NCI-H69 (cell line): ENCODE results near the gene KRT15.
A peak's percentile ranks its signal among the peaks of the same experiment; 100 is the strongest.

Source experiments
- DNase-seq: peaks from one replicate; lab custom pipeline; 2025; lab: John Stamatoyannopoulos, UW

KRT15 gene

GRCh38 chr17:41524261-41524660 lies 5.6 kb upstream of the KRT15 start:
- DNase-seq, result no peak

- DNase-seq, result peak; percentile 15
These were observed 5.1 kb upstream of the KRT15 start for GRCh38 chr17:41523787-41524186.

GRCh38 chr17:41523225-41523593 lies 4.5 kb upstream of the KRT15 start:
- no peak for DNase-seq

- DNase-seq, result peak; percentile 22
These were observed 3.9 kb upstream of the KRT15 start for GRCh38 chr17:41522301-41523224.

GRCh38 chr17:41521574-41522261 lies 3.0 kb upstream of the KRT15 start:
- no peak for DNase-seq

GRCh38 chr17:41520821-41521521 lies 2.3 kb upstream of the KRT15 start:
- DNase-seq, result peak; percentile 97

- peak; percentile 98 for DNase-seq
These were observed 973 bp upstream of the KRT15 start for GRCh38 chr17:41519501-41520224.

- peak; percentile 53 for DNase-seq
These were observed 659 bp downstream of the KRT15 start for GRCh38 chr17:41518031-41518430.

GRCh38 chr17:41516830-41517283 lies 1.8 kb downstream of the KRT15 start:
- DNase-seq, result peak; percentile 14

- DNase-seq, result no peak
These were observed 2.4 kb downstream of the KRT15 start for GRCh38 chr17:41516147-41516829.

- DNase-seq, result peak; percentile 97
These were observed 5.5 kb downstream of the KRT15 start for GRCh38 chr17:41513168-41513547.

GRCh38 chr17:41512546-41513167 lies 6.0 kb downstream of the KRT15 start:
- DNase-seq, result no peak

- peak; percentile 65 for DNase-seq
These were observed 7.0 kb downstream of the KRT15 start for GRCh38 chr17:41511716-41512115.

- peak; percentile 66 for DNase-seq
These were observed 7.6 kb downstream of the KRT15 start for GRCh38 chr17:41511116-41511515.

- DNase-seq, result peak; percentile 65
These were observed 8.2 kb downstream of the KRT15 start for GRCh38 chr17:41510251-41511065.

GRCh38 chr17:41507315-41507880 lies 11.3 kb downstream of the KRT15 start:
- DNase-seq, result no peak

- DNase-seq, result no peak
These were observed 12.6 kb downstream of the KRT15 start for GRCh38 chr17:41505809-41506767.
